WTC11 (cell line): ENCODE data around the gene MCL1. TPM values are rescaled to one million over a fixed set of nuclear protein-coding genes. Genes with fewer than 3 reads are reported as not detected.

Experiments used
- ATAC-seq: fragments of 200-7000 bp; cut with Tn5 transposase; 2 replicates; pipeline ENCODE4 v1.10.0; 2021; ENCODE audit warnings: mild to moderate bottlenecking, moderate library complexity
- CTCF ChIA-PET: fragments of 300-600 bp; sonication (Branson Sonifier 250); formaldehyde crosslinking; loops from one replicate; lab custom pipeline; 2021; ENCODE audit warnings: antibody characterized with exemption; lab: Charles Lee
- POLR2A ChIA-PET: fragments of 350-600 bp; sonication (Branson Sonifier 250); formaldehyde crosslinking; loops from one replicate; lab custom pipeline; 2021; ENCODE audit warnings: antibody characterized with exemption; lab: Charles Lee
- DNase-seq: peaks from one replicate; pipeline ENCODE4 v3.0.0; 2021; ENCODE audit warnings: low spot score
- H3K27ac Mint-ChIP-seq: 2 replicates; pipeline ENCODE4 v1.8.0; 2021; ENCODE audit warnings: mixed read lengths
- H3K27me3 Mint-ChIP-seq: 2 replicates; pipeline ENCODE4 v1.8.0; 2021; ENCODE audit warnings: low read depth, mild to moderate bottlenecking, moderate library complexity, mixed read lengths
- H3K36me3 Mint-ChIP-seq: 2 replicates; pipeline ENCODE4 v1.8.0; 2021; ENCODE audit warnings: mixed read lengths
- H3K4me1 Mint-ChIP-seq: 2 replicates; pipeline ENCODE4 v1.8.0; 2022; ENCODE audit warnings: mixed read lengths
- H3K4me3 Mint-ChIP-seq: 2 replicates; pipeline ENCODE4 v1.8.0; 2021; ENCODE audit warnings: mild to moderate bottlenecking, moderate library complexity, mixed read lengths
- H3K9me3 Mint-ChIP-seq: 2 replicates; pipeline ENCODE4 v1.8.0; 2021; ENCODE audit warnings: mixed read lengths
- ELF4 ChIP-seq: sonication (generic); formaldehyde crosslinking; IDR thresholded peaks from 2 replicates; pipeline ENCODE4 v1.8.1; 2022; ENCODE audit warnings: low read depth, mild to moderate bottlenecking, moderate library complexity, missing genetic modification reagents
- FOXJ3 ChIP-seq: sonication (generic); formaldehyde crosslinking; IDR thresholded peaks from 2 replicates; pipeline ENCODE4 v1.9.0; 2021; ENCODE audit warnings: missing genetic modification reagents, mild to moderate bottlenecking, borderline replicate concordance
- GABPB1 ChIP-seq: sonication (generic); formaldehyde crosslinking; IDR thresholded peaks from 2 replicates; pipeline ENCODE4 v1.8.1; 2023; ENCODE audit warnings: mild to moderate bottlenecking, missing genetic modification reagents
- JUN ChIP-seq: sonication (generic); formaldehyde crosslinking; IDR thresholded peaks from 2 replicates; pipeline ENCODE4 v1.8.0; 2023; ENCODE audit warnings: mild to moderate bottlenecking, missing genetic modification reagents
- KAT7 ChIP-seq: sonication (generic); formaldehyde crosslinking; IDR thresholded peaks from 2 replicates; pipeline ENCODE4 v1.8.1; 2023; ENCODE audit warnings: missing genetic modification reagents, mild to moderate bottlenecking, borderline replicate concordance
- PRRX2 ChIP-seq: fragments of 250-450 bp; sonication (Bioruptor Pico); IDR thresholded peaks from 2 replicates; pipeline ENCODE4 v1.8.0; 2021; ENCODE audit warnings: mild to moderate bottlenecking
- SOX15 ChIP-seq: fragments of 250-450 bp; sonication (Bioruptor Pico); IDR thresholded peaks from 2 replicates; pipeline ENCODE4 v1.9.0; 2021; ENCODE audit warnings: mild to moderate bottlenecking
- ZNF121 ChIP-seq: sonication (generic); formaldehyde crosslinking; IDR thresholded peaks from 2 replicates; pipeline ENCODE4 v1.8.0; 2023; ENCODE audit warnings: missing genetic modification reagents
- ZNF263 ChIP-seq: sonication (generic); formaldehyde crosslinking; IDR thresholded peaks from 2 replicates; pipeline ENCODE4 v1.8.1; 2022; ENCODE audit warnings: low read depth, mild to moderate bottlenecking, moderate library complexity, missing genetic modification reagents
- ZNF423 ChIP-seq: fragments of 250-450 bp; sonication (Bioruptor Pico); IDR thresholded peaks from 2 replicates; pipeline ENCODE4 v2.1.2; 2022; ENCODE audit warnings: mild to moderate bottlenecking, moderate library complexity
- total RNA-seq: library from RNA; stranded (reverse); gene quantifications from 3 replicates; pipeline ENCODE4 v1.2.3, GENCODE V29; 2021
- TF ChIP-seq, protein P1 (sequence below): sonication (generic); formaldehyde crosslinking; IDR thresholded peaks from 2 replicates; pipeline ENCODE4 v1.8.0; 2022; ENCODE audit warnings: mild to moderate bottlenecking, missing genetic modification reagents
- TF ChIP-seq, protein P2 (sequence below): fragments of 250-450 bp; sonication (Bioruptor Pico); IDR thresholded peaks from 2 replicates; pipeline ENCODE4 v1.9.0; 2021; ENCODE audit warnings: moderate library complexity, mild to moderate bottlenecking, inconsistent platforms, borderline replicate concordance
- TF ChIP-seq, protein P3 (sequence below): sonication (generic); formaldehyde crosslinking; conservative IDR thresholded peaks from 2 replicates; pipeline ENCODE4 v1.8.1; 2023; ENCODE audit warnings: mild to moderate bottlenecking, low read depth, missing genetic modification reagents, moderate library complexity
- TF ChIP-seq, protein P4 (sequence below): sonication (generic); formaldehyde crosslinking; IDR thresholded peaks from 2 replicates; pipeline ENCODE4 v1.8.1; 2023; ENCODE audit warnings: mild to moderate bottlenecking, missing genetic modification reagents
- TF ChIP-seq, protein P5 (sequence below): sonication (generic); formaldehyde crosslinking; IDR thresholded peaks from 2 replicates; pipeline ENCODE4 v1.8.1; 2023; ENCODE audit warnings: mild to moderate bottlenecking, missing genetic modification reagents
- TF ChIP-seq, protein P6 (sequence below): fragments of 250-450 bp; sonication (Bioruptor Pico); IDR thresholded peaks from 2 replicates; pipeline ENCODE4 v1.9.0; 2021; ENCODE audit warnings: mild to moderate bottlenecking
- TF ChIP-seq, protein P7 (sequence below): fragments of 250-450 bp; sonication (Bioruptor Pico); IDR thresholded peaks from 2 replicates; pipeline ENCODE4 v1.8.0; 2021; ENCODE audit warnings: mild to moderate bottlenecking

The MCL1 gene
- total RNA-seq, 1 experiment from 2014 or later = 191 TPM

DNA sequence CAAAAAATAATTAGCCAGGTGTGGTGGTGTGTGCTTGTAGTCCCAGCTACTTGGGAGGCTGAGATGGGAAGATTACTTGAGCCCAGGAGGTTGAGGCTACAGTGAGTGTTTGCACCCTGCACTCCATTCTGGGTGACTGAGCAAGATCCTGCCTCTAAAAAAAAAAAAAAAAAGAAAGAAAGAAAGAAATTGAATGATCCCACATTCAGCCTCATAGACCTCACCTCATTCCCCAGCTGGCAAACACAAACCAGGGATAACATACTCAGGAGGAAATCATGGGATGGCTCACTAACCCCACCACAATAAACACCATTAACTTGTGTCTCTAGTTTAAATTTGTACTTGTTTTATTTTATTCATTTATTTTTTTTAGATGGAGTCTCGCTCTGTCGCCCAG, 41.5 kb upstream of the MCL1 start (continued):
- TF ChIP-seq, protein P1, sequence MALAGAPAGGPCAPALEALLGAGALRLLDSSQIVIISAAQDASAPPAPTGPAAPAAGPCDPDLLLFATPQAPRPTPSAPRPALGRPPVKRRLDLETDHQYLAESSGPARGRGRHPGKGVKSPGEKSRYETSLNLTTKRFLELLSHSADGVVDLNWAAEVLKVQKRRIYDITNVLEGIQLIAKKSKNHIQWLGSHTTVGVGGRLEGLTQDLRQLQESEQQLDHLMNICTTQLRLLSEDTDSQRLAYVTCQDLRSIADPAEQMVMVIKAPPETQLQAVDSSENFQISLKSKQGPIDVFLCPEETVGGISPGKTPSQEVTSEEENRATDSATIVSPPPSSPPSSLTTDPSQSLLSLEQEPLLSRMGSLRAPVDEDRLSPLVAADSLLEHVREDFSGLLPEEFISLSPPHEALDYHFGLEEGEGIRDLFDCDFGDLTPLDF (CRISPR knock-in tag) = no peak
- TF ChIP-seq GABPB1 (no peak), ZNF423 (CRISPR knock-in tag) (no peak), ELF4 (CRISPR knock-in tag) (no peak)
- TF ChIP-seq, protein P2, sequence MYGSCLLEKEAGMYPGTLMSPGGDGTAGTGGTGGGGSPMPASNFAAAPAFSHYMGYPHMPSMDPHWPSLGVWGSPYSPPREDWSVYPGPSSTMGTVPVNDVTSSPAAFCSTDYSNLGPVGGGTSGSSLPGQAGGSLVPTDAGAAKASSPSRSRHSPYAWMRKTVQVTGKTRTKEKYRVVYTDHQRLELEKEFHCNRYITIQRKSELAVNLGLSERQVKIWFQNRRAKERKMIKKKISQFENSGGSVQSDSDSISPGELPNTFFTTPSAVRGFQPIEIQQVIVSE = no peak
- TF ChIP-seq, all 79 proteins: peak for 0

DNA sequence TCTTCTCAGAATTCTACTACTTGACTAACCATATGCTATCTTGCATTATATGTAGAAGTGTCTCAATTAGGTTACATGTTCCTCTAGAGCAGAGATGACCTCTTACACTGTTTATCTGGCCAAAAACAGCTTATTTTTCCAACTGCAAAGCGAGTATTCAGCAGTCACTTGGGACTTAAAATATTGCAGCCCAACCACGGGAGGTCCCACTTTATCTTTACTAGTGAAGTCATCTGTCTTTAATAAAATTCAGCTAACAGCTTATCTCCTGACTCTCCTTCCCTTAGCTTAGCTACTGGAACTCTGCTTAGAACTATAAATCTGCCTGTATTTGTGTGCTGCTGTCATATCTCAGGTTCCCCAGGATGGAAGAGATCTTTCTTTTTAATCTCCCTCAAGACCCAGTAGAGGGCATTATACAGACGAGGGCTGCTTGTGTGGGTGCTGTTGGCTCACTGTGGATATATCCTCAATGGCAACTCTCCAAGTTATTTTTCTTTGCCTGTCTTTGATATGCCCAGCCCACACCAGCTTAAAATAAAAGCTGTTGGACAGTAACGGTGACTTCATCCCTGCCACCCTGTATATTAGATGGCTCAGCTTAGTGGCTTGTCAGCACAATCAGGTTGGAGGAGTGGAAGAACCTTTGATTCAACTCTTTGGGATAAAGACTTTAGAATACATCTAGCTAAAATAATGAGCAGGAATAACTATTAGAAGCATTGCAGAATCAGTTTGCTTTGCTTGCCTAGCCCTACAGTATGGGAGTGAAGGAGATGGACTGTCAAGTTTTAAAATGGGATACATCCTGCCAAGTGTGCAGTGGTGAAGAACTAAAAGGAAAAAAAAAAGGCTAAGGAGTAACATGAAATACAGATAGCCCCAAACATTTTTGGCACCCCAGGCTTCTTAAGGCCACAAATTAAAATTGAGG, 40.4 kb upstream of the MCL1 start:
- Mint-ChIP-seq H3K4me1 (peaks cover 34% of the 10 kb centered on the region), H3K27me3 (no peaks in the 10 kb centered on the region), H3K4me3 (no peak overlapping the region), H3K9me3 (no peaks in the 10 kb centered on the region), H3K27ac (peak overlapping the region; percentile 94), H3K36me3 (peaks cover 82% of the 10 kb centered on the region)
- ATAC-seq = no peak
- no peak for DNase-seq
- CTCF ChIA-PET = interaction anchor here (6.5 kb wide), 1 partner anchor 58 kb away, joined by 53 read pairs; no protein-coding TSS in a partner anchor
- POLR2A ChIA-PET = interaction anchor here (1.6 kb wide), 1 partner anchor 41 kb away, joined by 4 read pairs; no protein-coding TSS in a partner anchor
- no peak for TF ChIP-seq JUN (CRISPR knock-in tag)

DNA sequence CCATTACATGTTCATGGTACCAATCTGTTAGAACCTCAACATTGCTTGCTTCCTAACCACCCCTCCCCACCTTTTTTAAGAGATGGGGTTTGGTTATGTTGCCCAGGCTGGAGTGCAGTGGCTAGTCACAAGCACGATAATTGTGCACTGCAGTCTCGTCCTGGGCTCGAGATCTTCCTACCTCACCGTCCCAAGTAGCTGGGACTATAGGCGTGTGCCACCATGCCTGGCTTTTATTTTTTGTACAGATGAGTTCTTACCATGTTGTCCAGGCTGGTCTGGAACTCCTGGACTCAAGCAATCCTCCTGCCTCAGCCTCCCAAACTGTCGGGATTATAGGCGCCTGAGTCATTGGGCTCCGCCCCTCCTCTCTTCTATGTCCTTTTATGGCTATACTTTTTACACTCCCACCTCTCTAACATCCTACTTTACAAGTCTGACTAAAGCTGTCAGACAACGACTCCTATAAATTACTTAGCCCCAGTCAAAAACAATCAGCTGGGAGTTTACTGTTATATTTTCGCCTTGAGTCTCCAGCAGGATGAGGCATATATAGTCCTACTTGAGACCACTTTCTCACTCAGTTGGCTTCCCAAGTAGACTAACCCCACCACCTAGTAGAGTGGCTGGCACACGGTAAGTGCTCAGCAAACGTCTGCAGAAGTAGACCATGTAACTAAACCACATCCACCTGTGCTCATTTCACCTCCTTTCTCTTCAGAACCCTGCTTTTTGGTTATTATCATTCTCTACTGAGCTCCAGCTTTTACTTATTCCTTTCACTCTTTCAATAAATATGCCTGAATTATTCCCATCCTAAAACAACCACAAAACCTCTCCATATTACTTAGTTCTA, 36.2 kb upstream of the MCL1 start:
- H3K27ac Mint-ChIP-seq = peak overlapping the region; percentile 64
- TF ChIP-seq, protein P3, sequence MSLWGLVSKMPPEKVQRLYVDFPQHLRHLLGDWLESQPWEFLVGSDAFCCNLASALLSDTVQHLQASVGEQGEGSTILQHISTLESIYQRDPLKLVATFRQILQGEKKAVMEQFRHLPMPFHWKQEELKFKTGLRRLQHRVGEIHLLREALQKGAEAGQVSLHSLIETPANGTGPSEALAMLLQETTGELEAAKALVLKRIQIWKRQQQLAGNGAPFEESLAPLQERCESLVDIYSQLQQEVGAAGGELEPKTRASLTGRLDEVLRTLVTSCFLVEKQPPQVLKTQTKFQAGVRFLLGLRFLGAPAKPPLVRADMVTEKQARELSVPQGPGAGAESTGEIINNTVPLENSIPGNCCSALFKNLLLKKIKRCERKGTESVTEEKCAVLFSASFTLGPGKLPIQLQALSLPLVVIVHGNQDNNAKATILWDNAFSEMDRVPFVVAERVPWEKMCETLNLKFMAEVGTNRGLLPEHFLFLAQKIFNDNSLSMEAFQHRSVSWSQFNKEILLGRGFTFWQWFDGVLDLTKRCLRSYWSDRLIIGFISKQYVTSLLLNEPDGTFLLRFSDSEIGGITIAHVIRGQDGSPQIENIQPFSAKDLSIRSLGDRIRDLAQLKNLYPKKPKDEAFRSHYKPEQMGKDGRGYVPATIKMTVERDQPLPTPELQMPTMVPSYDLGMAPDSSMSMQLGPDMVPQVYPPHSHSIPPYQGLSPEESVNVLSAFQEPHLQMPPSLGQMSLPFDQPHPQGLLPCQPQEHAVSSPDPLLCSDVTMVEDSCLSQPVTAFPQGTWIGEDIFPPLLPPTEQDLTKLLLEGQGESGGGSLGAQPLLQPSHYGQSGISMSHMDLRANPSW (CRISPR knock-in tag) = no peak
- TF ChIP-seq, protein P4, sequence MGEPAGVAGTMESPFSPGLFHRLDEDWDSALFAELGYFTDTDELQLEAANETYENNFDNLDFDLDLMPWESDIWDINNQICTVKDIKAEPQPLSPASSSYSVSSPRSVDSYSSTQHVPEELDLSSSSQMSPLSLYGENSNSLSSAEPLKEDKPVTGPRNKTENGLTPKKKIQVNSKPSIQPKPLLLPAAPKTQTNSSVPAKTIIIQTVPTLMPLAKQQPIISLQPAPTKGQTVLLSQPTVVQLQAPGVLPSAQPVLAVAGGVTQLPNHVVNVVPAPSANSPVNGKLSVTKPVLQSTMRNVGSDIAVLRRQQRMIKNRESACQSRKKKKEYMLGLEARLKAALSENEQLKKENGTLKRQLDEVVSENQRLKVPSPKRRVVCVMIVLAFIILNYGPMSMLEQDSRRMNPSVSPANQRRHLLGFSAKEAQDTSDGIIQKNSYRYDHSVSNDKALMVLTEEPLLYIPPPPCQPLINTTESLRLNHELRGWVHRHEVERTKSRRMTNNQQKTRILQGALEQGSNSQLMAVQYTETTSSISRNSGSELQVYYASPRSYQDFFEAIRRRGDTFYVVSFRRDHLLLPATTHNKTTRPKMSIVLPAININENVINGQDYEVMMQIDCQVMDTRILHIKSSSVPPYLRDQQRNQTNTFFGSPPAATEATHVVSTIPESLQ (CRISPR knock-in tag) = no peak
- no peak for TF ChIP-seq KAT7 (CRISPR knock-in tag)
- no peak for TF ChIP-seq PRRX2 (CRISPR knock-in tag)
- TF ChIP-seq, protein P5, sequence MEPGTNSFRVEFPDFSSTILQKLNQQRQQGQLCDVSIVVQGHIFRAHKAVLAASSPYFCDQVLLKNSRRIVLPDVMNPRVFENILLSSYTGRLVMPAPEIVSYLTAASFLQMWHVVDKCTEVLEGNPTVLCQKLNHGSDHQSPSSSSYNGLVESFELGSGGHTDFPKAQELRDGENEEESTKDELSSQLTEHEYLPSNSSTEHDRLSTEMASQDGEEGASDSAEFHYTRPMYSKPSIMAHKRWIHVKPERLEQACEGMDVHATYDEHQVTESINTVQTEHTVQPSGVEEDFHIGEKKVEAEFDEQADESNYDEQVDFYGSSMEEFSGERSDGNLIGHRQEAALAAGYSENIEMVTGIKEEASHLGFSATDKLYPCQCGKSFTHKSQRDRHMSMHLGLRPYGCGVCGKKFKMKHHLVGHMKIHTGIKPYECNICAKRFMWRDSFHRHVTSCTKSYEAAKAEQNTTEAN (CRISPR knock-in tag) = no peak
- no peak for TF ChIP-seq FOXJ3
- TF ChIP-seq, protein P6, sequence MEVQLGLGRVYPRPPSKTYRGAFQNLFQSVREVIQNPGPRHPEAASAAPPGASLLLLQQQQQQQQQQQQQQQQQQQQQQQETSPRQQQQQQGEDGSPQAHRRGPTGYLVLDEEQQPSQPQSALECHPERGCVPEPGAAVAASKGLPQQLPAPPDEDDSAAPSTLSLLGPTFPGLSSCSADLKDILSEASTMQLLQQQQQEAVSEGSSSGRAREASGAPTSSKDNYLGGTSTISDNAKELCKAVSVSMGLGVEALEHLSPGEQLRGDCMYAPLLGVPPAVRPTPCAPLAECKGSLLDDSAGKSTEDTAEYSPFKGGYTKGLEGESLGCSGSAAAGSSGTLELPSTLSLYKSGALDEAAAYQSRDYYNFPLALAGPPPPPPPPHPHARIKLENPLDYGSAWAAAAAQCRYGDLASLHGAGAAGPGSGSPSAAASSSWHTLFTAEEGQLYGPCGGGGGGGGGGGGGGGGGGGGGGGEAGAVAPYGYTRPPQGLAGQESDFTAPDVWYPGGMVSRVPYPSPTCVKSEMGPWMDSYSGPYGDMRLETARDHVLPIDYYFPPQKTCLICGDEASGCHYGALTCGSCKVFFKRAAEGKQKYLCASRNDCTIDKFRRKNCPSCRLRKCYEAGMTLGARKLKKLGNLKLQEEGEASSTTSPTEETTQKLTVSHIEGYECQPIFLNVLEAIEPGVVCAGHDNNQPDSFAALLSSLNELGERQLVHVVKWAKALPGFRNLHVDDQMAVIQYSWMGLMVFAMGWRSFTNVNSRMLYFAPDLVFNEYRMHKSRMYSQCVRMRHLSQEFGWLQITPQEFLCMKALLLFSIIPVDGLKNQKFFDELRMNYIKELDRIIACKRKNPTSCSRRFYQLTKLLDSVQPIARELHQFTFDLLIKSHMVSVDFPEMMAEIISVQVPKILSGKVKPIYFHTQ (CRISPR knock-in tag) = no peak
- no peak for TF ChIP-seq SOX15 (CRISPR knock-in tag)
- TF ChIP-seq, protein P7, sequence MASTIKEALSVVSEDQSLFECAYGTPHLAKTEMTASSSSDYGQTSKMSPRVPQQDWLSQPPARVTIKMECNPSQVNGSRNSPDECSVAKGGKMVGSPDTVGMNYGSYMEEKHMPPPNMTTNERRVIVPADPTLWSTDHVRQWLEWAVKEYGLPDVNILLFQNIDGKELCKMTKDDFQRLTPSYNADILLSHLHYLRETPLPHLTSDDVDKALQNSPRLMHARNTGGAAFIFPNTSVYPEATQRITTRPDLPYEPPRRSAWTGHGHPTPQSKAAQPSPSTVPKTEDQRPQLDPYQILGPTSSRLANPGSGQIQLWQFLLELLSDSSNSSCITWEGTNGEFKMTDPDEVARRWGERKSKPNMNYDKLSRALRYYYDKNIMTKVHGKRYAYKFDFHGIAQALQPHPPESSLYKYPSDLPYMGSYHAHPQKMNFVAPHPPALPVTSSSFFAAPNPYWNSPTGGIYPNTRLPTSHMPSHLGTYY (CRISPR knock-in tag) = no peak
- no peak for TF ChIP-seq ZNF263
- no peak for TF ChIP-seq ZNF121 (CRISPR knock-in tag)

More for the DNA sequence above, 36.2 kb upstream of the MCL1 start:
- Mint-ChIP-seq H3K4me3 (no peak overlapping the region), H3K4me1 (peaks cover 16% of the 10 kb centered on the region), H3K9me3 (no peaks in the 10 kb centered on the region), H3K27me3 (no peaks in the 10 kb centered on the region), H3K36me3 (peaks cover 68% of the 10 kb centered on the region)
- ATAC-seq (peak; percentile 14; the same call in 1 of the 2 replicates), DNase-seq (no peak)
- ChIA-PET CTCF (interaction anchor here (1.6 kb wide), 1 partner anchor 55 kb away, joined by 4 read pairs; no protein-coding TSS in a partner anchor), POLR2A (interaction anchor here (0.6 to 1.1 kb wide), 3 partner anchors 11 to 145 kb away, joined by 3 to 8 read pairs (median 4); no protein-coding TSS in a partner anchor)
